Testis (tissue), 3 donors: Measurements from ENCODE around the gene LYPD6. TPM values are rescaled to one million over a fixed set of nuclear protein-coding genes. Genes with fewer than 3 reads are reported as not detected.

ENCODE experiments used
- DNase-seq: peaks from one replicate; pipeline ENCODE4 v3.0.0-alpha.2; 2019
- H3K27ac ChIP-seq, 2 donors: fragments of 200-600 bp; sonication (generic); one replicate each; pipeline ENCODE4 v1.5.1; 2019
- H3K27me3 ChIP-seq: fragments of 200-600 bp; sonication (generic); one replicate; pipeline ENCODE4 v1.5.1; 2019
- H3K36me3 ChIP-seq: fragments of 200-600 bp; sonication (generic); one replicate; pipeline ENCODE4 v1.5.1; 2017; ENCODE audit warnings: low read depth; ENCODE audit errors: missing control alignments
- H3K4me1 ChIP-seq: fragments of 200-600 bp; sonication (generic); one replicate; pipeline ENCODE4 v1.5.1; 2019
- H3K4me3 ChIP-seq, 2 donors: fragments of 200-600 bp; sonication (generic); one replicate each; pipeline ENCODE4 v1.5.1; 2017 to 2019
- H3K9me3 ChIP-seq: fragments of 200-600 bp; sonication (generic); one replicate; pipeline ENCODE4 v1.5.1; 2017
- POLR2A ChIP-seq: fragments of 450-650 bp; IDR thresholded peaks from one replicate; pipeline ENCODE4 v1.6.1; 2017; ENCODE audit warnings: antibody characterized with exemption, mild to moderate bottlenecking, moderate library complexity
- WGBS, 2 donors: methylation state at CpG; one replicate each; pipeline ENCODE4 v1.1.5; 2018; 5-methylcytosine and 5-hydroxymethylcytosine counted together
- intact Hi-C: fragments of 100-400 bp; cut with DNase I; formaldehyde crosslinking; loops from one replicate; pipeline ENCODE4 v1.15.1; 2023; ENCODE audit warnings: low total_unique reads
- polyA plus RNA-seq: library from polyadenylated mRNA; stranded (reverse); fragments of 350-450 nt; fragmentation: Illumina TruSeq; extraction: RNeasy Lipid Tissue Mini Kit (QIAGEN cat#74804); gene quantifications from one replicate; pipeline ENCODE4 v1.2.3, GENCODE V29; 2014; ENCODE audit warnings: low read depth, low replicate concordance; ENCODE audit not compliant: insufficient read depth
- total RNA-seq, 2 donors: library from RNA; depleted of rRNA; stranded (reverse); fragments of >200 nt; gene quantifications; one replicate each; pipeline ENCODE4 v1.2.3, GENCODE V29; 2016
- TF ChIP-seq, protein P1 (sequence below), 3 experiments: fragments of 450-650 bp in 2 of 3; fragments of 200-600 bp in 1 of 3; sonication (generic) in 1 of 3; IDR thresholded peaks; one replicate each; pipeline ENCODE4 v1.5.1; 2016 to 2019; ENCODE audit warnings: antibody characterized with exemption in 3 of 3, mild to moderate bottlenecking in 2 of 3, moderate library complexity in 1 of 3

Gene LYPD6
- total and polyA plus RNA-seq, 3 donors from 2014 or later, result 6.8 to 10.2 (median 6.9) TPM

DNA sequence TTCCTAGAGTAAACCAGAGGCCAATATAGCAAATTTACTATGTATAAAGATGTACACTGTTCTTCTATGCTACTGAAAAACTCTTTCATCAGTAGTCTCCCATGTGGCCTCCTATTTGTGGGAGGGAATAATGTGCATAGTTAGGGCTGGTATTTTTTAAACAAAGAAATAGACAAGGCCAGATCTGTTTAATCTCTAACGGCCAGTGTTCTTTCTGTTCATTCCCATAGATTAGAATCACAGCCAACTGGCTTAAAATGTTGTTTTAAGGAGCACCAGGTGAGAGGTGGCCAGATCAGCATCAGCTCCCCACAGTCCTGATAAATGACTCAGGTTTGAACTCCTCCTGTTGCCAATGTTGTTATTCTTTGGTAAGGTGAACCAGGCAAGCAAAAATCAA lies 12.1 kb downstream of the LYPD6 start:
- DNase-seq, result no peak
- Histone ChIP-seq H3K36me3 (no peaks in the 10 kb centered on the region), H3K4me1 (no peaks in the 10 kb centered on the region), H3K4me3 (no peak overlapping the region), H3K27ac (no peak overlapping the region), H3K9me3 (no peaks in the 10 kb centered on the region), H3K27me3 (no peaks in the 10 kb centered on the region)
- 35 to 41% methylated on average over 1 of the region's 1 CpG for WGBS, 2 donors
- intact Hi-C loops, result no loop called here
- TF ChIP-seq, protein P1, sequence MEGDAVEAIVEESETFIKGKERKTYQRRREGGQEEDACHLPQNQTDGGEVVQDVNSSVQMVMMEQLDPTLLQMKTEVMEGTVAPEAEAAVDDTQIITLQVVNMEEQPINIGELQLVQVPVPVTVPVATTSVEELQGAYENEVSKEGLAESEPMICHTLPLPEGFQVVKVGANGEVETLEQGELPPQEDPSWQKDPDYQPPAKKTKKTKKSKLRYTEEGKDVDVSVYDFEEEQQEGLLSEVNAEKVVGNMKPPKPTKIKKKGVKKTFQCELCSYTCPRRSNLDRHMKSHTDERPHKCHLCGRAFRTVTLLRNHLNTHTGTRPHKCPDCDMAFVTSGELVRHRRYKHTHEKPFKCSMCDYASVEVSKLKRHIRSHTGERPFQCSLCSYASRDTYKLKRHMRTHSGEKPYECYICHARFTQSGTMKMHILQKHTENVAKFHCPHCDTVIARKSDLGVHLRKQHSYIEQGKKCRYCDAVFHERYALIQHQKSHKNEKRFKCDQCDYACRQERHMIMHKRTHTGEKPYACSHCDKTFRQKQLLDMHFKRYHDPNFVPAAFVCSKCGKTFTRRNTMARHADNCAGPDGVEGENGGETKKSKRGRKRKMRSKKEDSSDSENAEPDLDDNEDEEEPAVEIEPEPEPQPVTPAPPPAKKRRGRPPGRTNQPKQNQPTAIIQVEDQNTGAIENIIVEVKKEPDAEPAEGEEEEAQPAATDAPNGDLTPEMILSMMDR (IDR thresholded peaks at IDR 0.05), result no peak
- no peak for TF ChIP-seq POLR2A

DNA sequence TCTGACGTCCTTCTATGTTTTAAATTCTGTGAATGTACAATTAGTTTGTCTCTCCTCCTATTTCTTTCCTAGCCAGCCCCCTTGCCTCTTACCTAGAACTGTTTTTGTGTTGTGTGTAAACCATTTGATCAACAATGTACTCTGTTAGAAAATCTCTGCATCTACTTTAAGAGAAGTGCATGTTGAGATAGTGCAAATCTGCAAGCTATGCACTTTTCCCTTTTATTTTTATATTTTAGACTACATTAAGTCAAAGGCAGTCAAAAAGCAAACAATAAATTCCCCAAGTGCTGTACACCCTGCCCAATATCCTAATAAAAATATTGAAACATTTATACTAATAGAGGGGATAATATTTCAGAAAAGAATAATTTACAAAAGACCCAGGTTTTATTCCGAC lies 13.7 kb downstream of the LYPD6 start:
- Histone ChIP-seq H3K9me3 (no peaks in the 10 kb centered on the region), H3K4me1 (no peaks in the 10 kb centered on the region), H3K4me3 (no peak overlapping the region), H3K36me3 (no peaks in the 10 kb centered on the region), H3K27ac (no peak overlapping the region), H3K27me3 (no peaks in the 10 kb centered on the region)
- intact Hi-C loops, result no loop called here
- 79 to 89% methylated on average over 2 of the region's 2 CpGs for WGBS, 2 donors
- no peak for DNase-seq
- TF ChIP-seq, protein P1 (IDR thresholded peaks at IDR 0.05), result no peak
- TF ChIP-seq POLR2A, result no peak

DNA sequence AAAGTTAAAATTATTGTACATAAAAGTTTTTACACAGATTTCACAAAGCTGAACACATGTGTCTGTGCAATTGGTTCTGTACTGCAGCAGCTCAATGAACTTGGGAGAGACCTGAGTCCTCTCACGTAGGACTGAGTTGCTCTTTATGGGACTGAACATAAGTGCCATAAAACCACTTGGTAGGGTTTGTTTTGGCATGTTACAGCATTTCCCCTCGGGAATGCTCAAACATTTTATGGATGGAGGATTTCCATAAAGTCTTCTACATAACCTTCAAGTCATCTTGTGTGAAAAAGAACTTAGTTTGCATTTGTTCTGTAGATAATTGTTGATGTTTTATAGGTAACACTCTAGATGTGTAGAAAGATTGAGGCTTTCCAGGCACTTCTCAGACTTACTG lies 15.9 kb downstream of the LYPD6 start:
- 83 to 85% methylated on average over 2 of the region's 2 CpGs for WGBS, 2 donors
- no peak for DNase-seq

DNA sequence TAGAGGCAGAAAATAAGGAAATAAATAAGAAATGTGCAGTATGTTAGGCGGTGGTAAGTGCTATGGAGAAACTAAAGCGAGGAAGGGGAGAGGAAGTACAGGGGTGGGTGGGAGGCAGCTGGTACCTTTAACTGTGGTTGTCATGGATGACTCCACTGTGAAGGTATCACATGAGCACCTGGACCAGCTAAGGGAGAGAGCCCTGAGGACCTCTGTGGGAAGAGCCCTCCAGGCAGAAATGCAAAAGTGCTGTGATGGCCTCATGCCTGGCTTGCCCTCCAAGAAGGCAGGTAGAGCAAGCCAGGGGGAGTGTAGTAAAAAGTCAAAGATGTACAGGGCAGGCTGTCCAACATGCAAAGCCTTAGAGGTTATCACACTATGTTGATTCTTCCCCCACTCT lies 17.9 kb downstream of the LYPD6 start:
- H3K9me3 ChIP-seq, result no peaks in the 10 kb centered on the region
- H3K4me1 ChIP-seq, result no peaks in the 10 kb centered on the region
- TF ChIP-seq, protein P1 (IDR thresholded peaks at IDR 0.05), result no peak
- TF ChIP-seq POLR2A, result no peak
- intact Hi-C loops, result no loop called here
- no peak overlapping the region for H3K4me3 ChIP-seq
- H3K27ac ChIP-seq, result no peak overlapping the region
- H3K27me3 ChIP-seq, result no peaks in the 10 kb centered on the region
- WGBS, 2 donors, result 92 to 96% methylated on average over 2 of the region's 2 CpGs
- no peaks in the 10 kb centered on the region for H3K36me3 ChIP-seq
- DNase-seq, result no peak

More for the DNA sequence above, 15.9 kb downstream of the LYPD6 start:
- Histone ChIP-seq H3K4me1 (no peaks in the 10 kb centered on the region), H3K36me3 (no peaks in the 10 kb centered on the region), H3K27me3 (no peaks in the 10 kb centered on the region), H3K27ac (no peak overlapping the region), H3K9me3 (no peaks in the 10 kb centered on the region), H3K4me3 (no peak overlapping the region)
- no peak for TF ChIP-seq POLR2A
- TF ChIP-seq, protein P1 (IDR thresholded peaks at IDR 0.05), result no peak
- intact Hi-C loops, result no loop called here

DNA sequence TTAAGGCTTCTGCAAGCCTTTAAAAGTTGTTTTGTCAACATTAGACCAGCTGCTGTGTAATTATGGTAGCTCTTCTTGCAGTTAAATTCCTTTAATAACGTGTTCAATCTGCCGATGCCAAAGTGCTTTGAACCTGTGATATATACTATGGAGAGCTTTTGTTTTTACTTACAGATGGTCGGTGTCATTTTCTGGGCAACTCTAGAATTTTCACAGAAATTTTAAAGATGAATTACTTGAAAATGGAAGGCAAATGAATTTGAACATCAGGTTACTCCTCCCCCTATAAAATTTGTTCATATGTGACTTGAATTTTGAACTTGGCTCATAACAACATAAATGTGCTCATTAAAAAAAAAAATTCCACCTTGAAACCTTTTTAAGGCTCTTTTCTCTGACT lies 23.0 kb downstream of the LYPD6 start:
- H3K36me3 ChIP-seq, result no peaks in the 10 kb centered on the region
- no peak overlapping the region for H3K4me3 ChIP-seq
- no peaks in the 10 kb centered on the region for H3K9me3 ChIP-seq
- H3K27me3 ChIP-seq, result no peaks in the 10 kb centered on the region
- intact Hi-C loops, result no loop called here
- DNase-seq, result no peak
- TF ChIP-seq, protein P1 (IDR thresholded peaks at IDR 0.05), result no peak
- TF ChIP-seq POLR2A, result no peak
- WGBS, 2 donors, result 68 to 73% methylated on average over 3 of the region's 3 CpGs
- H3K27ac ChIP-seq, result no peak overlapping the region
- no peaks in the 10 kb centered on the region for H3K4me1 ChIP-seq
